ENCODE measurements around the gene TANGO2. TPM values are rescaled to one million over a fixed set of nuclear protein-coding genes. Genes with fewer than 3 reads are reported as not detected.

Gene TANGO2
- total and polyA plus RNA-seq, 2 of the 8 experiments (the other 6 are each of a cell fraction or from before 2014, with no cell fraction given), result 10.1 to 18.4 TPM

DNA sequence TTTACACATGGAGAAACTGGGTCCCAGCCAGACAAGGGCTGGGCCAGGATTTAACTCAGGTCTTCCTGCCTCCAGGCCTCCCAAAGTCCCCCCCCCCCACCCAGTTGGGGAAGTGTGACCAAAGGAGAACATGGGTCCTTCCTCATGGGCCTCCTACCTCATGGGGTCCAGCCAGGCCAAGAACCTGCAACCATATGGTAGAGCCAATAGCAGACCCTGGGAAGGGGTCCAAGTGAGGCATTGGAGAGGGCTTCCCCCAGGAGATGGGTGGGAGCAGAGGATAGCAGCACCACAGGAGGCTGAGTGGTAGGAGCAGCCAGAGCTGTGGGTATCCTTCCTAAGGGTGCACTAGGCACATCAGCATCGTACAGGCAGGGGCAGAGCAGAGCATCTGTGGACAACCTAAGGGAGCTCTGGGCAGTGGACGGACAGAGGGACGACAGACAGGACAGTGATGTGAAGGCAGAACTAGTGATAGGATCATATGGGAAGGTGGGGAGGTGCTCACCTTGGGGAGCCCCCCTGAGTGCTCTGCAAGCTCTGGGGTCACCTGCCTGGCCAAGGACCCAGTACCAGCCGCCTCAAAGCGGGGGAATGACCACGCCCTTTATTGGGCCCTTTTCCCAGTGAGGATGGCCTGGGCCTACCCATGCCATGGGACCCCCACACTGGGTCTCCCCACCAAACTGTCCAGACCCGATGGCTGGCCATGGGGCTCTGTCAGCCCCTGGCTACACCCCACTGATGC lies 8.7 kb upstream of the TANGO2 start:
- CTCF ChIA-PET (ENCODE audit: partially characterized antibody), result interaction anchor here (0.7 to 10.7 kb wide), 16 partner anchors 12 to 282 kb away, joined by 3 to 369 read pairs (median 7); partner anchors contain the start of genes GNB1L, RTL10 and TANGO2
- Histone ChIP-seq H4K91ac (replicated peaks; ENCODE audit: insufficient read length, low read length) (no peak overlapping the region), H2BK5ac (ENCODE audit: low read depth, low read length) (peak overlapping the region; percentile 30; the same call in 1 of the 2 replicates), H2BK15ac (ENCODE audit: low read length) (0 out of 2 replicates have a peak overlapping the region, but pooled peaks have one; percentile 40), H3K79me1 (ENCODE audit: low read depth, low read length) (peaks cover 3% of the 10 kb centered on the region; the same call in 1 of the 2 replicates), H3K4me3 (ENCODE audit: extremely low read depth in 1 of 4, insufficient read depth in 2 of 4, low read depth in 3 of 4, low read length in 4 of 4) (no peak overlapping the region), H2AFZ (ENCODE audit: low read length) (no peak overlapping the region), H3K27ac (ENCODE audit: low read depth, low read length) (no peak overlapping the region), H2AK5ac (ENCODE audit: low read depth, low read length) (no peak overlapping the region), H3K18ac (ENCODE audit: extremely low read depth, low read length) (no peak overlapping the region), H3K79me2 (ENCODE audit: control insufficient read depth in 1 of 2, insufficient read depth in 2 of 2, low read length in 2 of 2) (no peaks in the 10 kb centered on the region), H3K23me2 (ENCODE audit: low read depth, low read length) (peaks cover 4% of the 10 kb centered on the region), H3K9me3 (ENCODE audit: insufficient read depth in 2 of 2, low read depth in 1 of 2, low read length in 1 of 2) (no peaks in the 10 kb centered on the region), H3K4ac (replicated peaks; ENCODE audit: insufficient read length, low read depth, low read length) (no peak overlapping the region), H4K20me1 (replicated peaks in 1 of 2; ENCODE audit: control insufficient read depth in 1 of 2, insufficient read depth in 2 of 2, low read length in 2 of 2) (peaks cover 4 to 6% of the 10 kb centered on the region in 2 experiments), H3K4me2 (ENCODE audit: insufficient read depth in 1 of 2, low read depth in 2 of 2, low read length in 2 of 2) (no peak overlapping the region), H4K5ac (ENCODE audit: insufficient read length, low read depth, low read length) (no peak overlapping the region), H3K36me3 (ENCODE audit: control insufficient read depth in 2 of 4, insufficient read depth in 4 of 4, low read length in 3 of 4) (no peaks in the 10 kb centered on the region), H2BK20ac (ENCODE audit: low read length) (0 out of 2 replicates have a peak overlapping the region, but pooled peaks have one; percentile 34), H3K23ac (ENCODE audit: insufficient read length) (no peak overlapping the region), H3K56ac (replicated peaks; ENCODE audit: insufficient read length, low read depth, low read length) (no peak overlapping the region), H3K9ac (replicated peaks in 1 of 4; ENCODE audit: extremely low read depth in 1 of 4, low read depth in 3 of 4, low read length in 3 of 4) (no peak overlapping the region), H3K4me1 (replicated peaks in 1 of 4; ENCODE audit: control insufficient read depth in 3 of 4, insufficient read depth in 4 of 4, low read length in 3 of 4) (peaks cover 0 to 2% (median under 1%) of the 10 kb centered on the region in 4 experiments; a peak in 4 of 7 replicates), H4K8ac (ENCODE audit: extremely low read depth, insufficient read depth, low read length) (no peak overlapping the region), H2BK12ac (ENCODE audit: low read depth, low read length) (no peak overlapping the region), H2BK120ac (replicated peaks; ENCODE audit: low read depth, low read length) (no peak overlapping the region), H3K27me3 (replicated peaks in 1 of 4; ENCODE audit: control insufficient read depth in 3 of 4, extremely low read depth in 1 of 4, insufficient read depth in 3 of 4, low read length in 3 of 4) (peaks cover 0 to 16% (median 11%) of the 10 kb centered on the region in 4 experiments; a peak in 5 of 7 replicates), H3K14ac (ENCODE audit: insufficient read length) (no peak overlapping the region)
- DNase-seq (ENCODE audit: low read depth in 1 of 2, low spot score in 2 of 2) (no peak), FAIRE-seq (no peak)
- POLR2A ChIA-PET (ENCODE audit: partially characterized antibody), result interaction anchor here (0.9 to 1.6 kb wide), 4 partner anchors 10 to 70 kb away, joined by 3 to 17 read pairs (median 3); no protein-coding TSS in a partner anchor
- 93% methylated on average over 7 of the region's 7 CpGs; no CpG with 5 or more reads in 1 of the 2 experiments for WGBS, 2 experiments (ENCODE audit: extremely low coverage in 1 of 2, insufficient coverage in 1 of 2, insufficient read length in 1 of 2, insufficient replicate concordance in 2 of 2, low coverage in 1 of 2, low lambda C conversion rate in 2 of 2, missing lambda C conversion rate in 1 of 2)
- TF ChIP-seq CHD2 (IDR thresholded peaks at IDR 0.05; ENCODE audit: low read length), result no peak
- TF ChIP-seq EZH2 (IDR thresholded peaks at IDR 0.05; ENCODE audit: low read depth, low read length, severe bottlenecking), result no peak
- no peak for TF ChIP-seq SAP30 (IDR thresholded peaks at IDR 0.05; ENCODE audit: insufficient read depth, insufficient replicate concordance, low read length)
- TF ChIP-seq CBX8 (IDR thresholded peaks at IDR 0.05; ENCODE audit: borderline replicate concordance, low read depth, low read length), result no peak
- TF ChIP-seq NRF1 (IDR thresholded peaks at IDR 0.05; ENCODE audit: low read depth, low read length), result no peak
- TF ChIP-seq RBBP5 (IDR thresholded peaks at IDR 0.05; ENCODE audit: borderline replicate concordance, low read depth, low read length), result no peak
- TF ChIP-seq TEAD4 (IDR thresholded peaks at IDR 0.05; ENCODE audit: low read depth, low read length), result no peak
- TF ChIP-seq POLR2A (IDR thresholded peaks at IDR 0.05; ENCODE audit: control extremely low read depth in 1 of 2, low read depth in 2 of 2, low read length in 2 of 2), result no peak
- no peak for TF ChIP-seq TBP (IDR thresholded peaks at IDR 0.05; ENCODE audit: low read depth, low read length)
- TF ChIP-seq HDAC2 (IDR thresholded peaks at IDR 0.05; ENCODE audit: borderline replicate concordance in 1 of 2, low read depth in 2 of 2, low read length in 2 of 2), result no peak
- no peak for TF ChIP-seq SP4 (IDR thresholded peaks at IDR 0.05; ENCODE audit: low read length)
- TF ChIP-seq, protein P1, sequence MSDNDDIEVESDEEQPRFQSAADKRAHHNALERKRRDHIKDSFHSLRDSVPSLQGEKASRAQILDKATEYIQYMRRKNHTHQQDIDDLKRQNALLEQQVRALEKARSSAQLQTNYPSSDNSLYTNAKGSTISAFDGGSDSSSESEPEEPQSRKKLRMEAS (IDR thresholded peaks at IDR 0.05), result no peak

Data from H1 (cell line).